Activated naive CD8-positive, alpha-beta T cell treated with anti-CD3 and anti-CD28 coated beads, Interleukin-2, amount 10 ng/mL, durations not matched to agents 7 days and 5 days (primary cell): ENCODE results near the gene ZSCAN2. TPM values are rescaled to one million over a fixed set of nuclear protein-coding genes. Genes with fewer than 3 reads are reported as not detected.
"Not testable (repeated sequence)": the region's sequence is repeated elsewhere in the genome, so short reads cannot be mapped to it uniquely, and the experiment has no call there.

Experiments used
- ATAC-seq: fragments of 150-1000 bp; cut with Tn5 transposase; one replicate; pipeline ENCODE4 v1.10.0; 2021; ENCODE audit warnings: low read depth, moderate library complexity
- POLR2A ChIA-PET: fragments of 350-600 bp; sonication (Branson Sonifier 250); formaldehyde crosslinking; loops from one replicate; lab custom pipeline; 2021; ENCODE audit warnings: antibody characterized with exemption; lab: Charles Lee
- DNase-seq: peaks from one replicate; pipeline ENCODE4 v3.0.0; 2021
- H3K27ac Mint-ChIP-seq: one replicate; pipeline ENCODE4 v1.8.0; 2022; ENCODE audit warnings: mild to moderate bottlenecking, mixed read lengths
- H3K27me3 Mint-ChIP-seq: one replicate; pipeline ENCODE4 v1.8.0; 2022; ENCODE audit warnings: mild to moderate bottlenecking, moderate library complexity, mixed read lengths
- H3K36me3 Mint-ChIP-seq: one replicate; pipeline ENCODE4 v1.8.0; 2021; ENCODE audit warnings: mild to moderate bottlenecking, mixed read lengths
- H3K4me1 Mint-ChIP-seq: one replicate; pipeline ENCODE4 v1.8.0; 2021; ENCODE audit warnings: mixed read lengths
- H3K4me3 Mint-ChIP-seq: one replicate; pipeline ENCODE4 v1.8.0; 2022; ENCODE audit warnings: mild to moderate bottlenecking, moderate library complexity, mixed read lengths
- H3K9me3 Mint-ChIP-seq: one replicate; pipeline ENCODE4 v1.8.0; 2021; ENCODE audit warnings: mixed read lengths
- total RNA-seq, 2 experiments: library from RNA; stranded (reverse); gene quantifications; one replicate each; pipeline ENCODE4 v1.2.3, GENCODE V29; 2021

The ZSCAN2 gene
- total RNA-seq, 2 experiments from 2014 or later = 9.6 to 10.9 TPM

DNA sequence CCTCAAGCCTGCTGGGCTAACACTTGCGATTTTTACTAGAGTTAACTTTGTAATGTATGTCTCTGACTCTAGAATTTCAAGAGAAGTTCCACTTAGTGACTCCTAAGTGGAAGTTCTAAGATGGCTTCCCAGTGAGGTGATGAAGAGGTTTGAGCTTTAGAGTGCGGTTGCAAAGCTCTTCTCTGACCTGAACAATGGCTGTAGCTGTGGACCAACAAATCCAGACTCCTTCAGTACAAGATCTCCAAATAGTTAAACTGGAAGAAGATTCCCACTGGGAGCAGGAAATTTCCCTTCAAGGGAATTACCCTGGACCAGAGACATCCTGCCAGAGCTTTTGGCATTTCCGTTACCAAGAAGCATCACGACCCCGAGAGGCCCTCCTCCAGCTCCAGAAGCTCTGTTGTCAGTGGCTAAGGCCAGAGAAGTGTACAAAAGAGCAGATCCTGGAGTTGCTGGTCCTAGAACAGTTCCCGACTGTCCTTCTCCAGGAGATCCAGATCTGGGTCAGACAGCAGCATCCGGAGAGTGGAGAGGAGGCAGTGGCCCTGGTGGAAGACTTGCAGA is 31.0 kb downstream of the ZSCAN2 start:
- Mint-ChIP-seq H3K36me3 (peaks cover 7% of the 10 kb centered on the region), H3K4me1 (peaks cover 29% of the 10 kb centered on the region), H3K4me3 (peak overlapping the region; percentile 94), H3K9me3 (no peaks in the 10 kb centered on the region), H3K27ac (peak overlapping the region; percentile 94), H3K27me3 (no peaks in the 10 kb centered on the region)
- POLR2A ChIA-PET = interaction anchor here (0.6 to 3.3 kb wide), 16 partner anchors 11 to 781 kb away, joined by 3 to 50 read pairs (median 3); partner anchors contain the start of genes SEC11A, WDR73 and ZSCAN2
- ATAC-seq = no peak
- no peak for DNase-seq

- Mint-ChIP-seq H3K36me3 (peaks cover 12% of the 10 kb centered on the region), H3K4me3 (peak overlapping the region; percentile 95), H3K9me3 (no peaks in the 10 kb centered on the region), H3K27me3 (no peaks in the 10 kb centered on the region), H3K27ac (peak overlapping the region; percentile 95), H3K4me1 (peaks cover 34% of the 10 kb centered on the region)
- DNase-seq = peak; percentile 80
- peak; percentile 51 for ATAC-seq
- POLR2A ChIA-PET = interaction anchor here (0.6 to 3.3 kb wide), 6 partner anchors 20 to 265 kb away, joined by 3 to 50 read pairs (median 6); partner anchors contain the start of genes WDR73 and ZSCAN2
Observed at GRCh38 chr15:84633311-84634227, 32.8 kb downstream of the ZSCAN2 start.

DNA sequence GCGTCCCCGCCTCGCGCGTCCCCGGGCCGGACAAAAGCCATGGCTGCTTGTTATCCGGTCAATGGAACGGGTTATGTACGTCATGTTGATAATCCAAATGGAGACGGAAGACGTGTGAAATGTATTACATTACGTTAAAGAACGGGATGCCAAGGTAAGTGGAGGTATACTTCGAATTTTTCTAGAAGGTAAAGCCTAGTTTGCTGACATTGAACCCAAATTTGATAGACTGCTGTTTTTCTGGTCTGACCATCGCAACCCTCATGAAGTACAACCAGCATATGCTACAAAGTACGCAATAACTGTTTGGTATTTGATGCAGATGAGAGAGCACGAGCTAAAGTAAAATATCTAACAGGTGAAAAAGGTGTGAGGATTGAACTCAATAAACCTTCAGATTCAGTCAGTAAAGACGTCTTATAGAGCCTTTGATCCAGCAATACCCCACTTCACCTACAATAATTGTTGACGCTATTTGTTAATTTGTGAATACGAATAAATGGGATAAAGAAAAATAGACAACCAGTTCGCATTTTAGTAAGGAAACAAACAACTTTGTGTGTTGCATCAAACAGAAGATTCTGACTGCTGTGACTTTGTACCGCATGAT is 33.5 kb downstream of the ZSCAN2 start:
- Mint-ChIP-seq H3K4me3 (peak overlapping the region; percentile 86), H3K27ac (peak overlapping the region; percentile 79), H3K27me3 (no peaks in the 10 kb centered on the region), H3K9me3 (no peaks in the 10 kb centered on the region), H3K4me1 (peaks cover 35% of the 10 kb centered on the region), H3K36me3 (peaks cover 16% of the 10 kb centered on the region)
- no peak for DNase-seq
- no peak for ATAC-seq
- POLR2A ChIA-PET = interaction anchor here (0.6 to 2.8 kb wide), 6 partner anchors 20 to 264 kb away, joined by 3 to 15 read pairs (median 5); partner anchors contain the start of genes WDR73 and ZSCAN2

- Mint-ChIP-seq H3K27me3 (no peaks in the 10 kb centered on the region), H3K9me3 (no peaks in the 10 kb centered on the region), H3K27ac (peak overlapping the region; percentile 17), H3K4me1 (peaks cover 22% of the 10 kb centered on the region), H3K4me3 (no peak overlapping the region), H3K36me3 (peaks cover 31% of the 10 kb centered on the region)
- no peak for DNase-seq
- POLR2A ChIA-PET = interaction anchor here (0.8 to 1.8 kb wide), 2 partner anchors 16 to 38 kb away, joined by 3 to 5 read pairs; partner anchors contain the start of genes WDR73 and ZSCAN2
- ATAC-seq = no peak
Observed at GRCh38 chr15:84638103-84638502, 37.3 kb downstream of the ZSCAN2 start.

GRCh38 chr15:84641871-84642270 is 41.1 kb downstream of the ZSCAN2 start:
- POLR2A ChIA-PET, H3K27me3 Mint-ChIP-seq: not testable (repeated sequence)
- H3K36me3 Mint-ChIP-seq = peaks cover 36% of the 10 kb centered on the region

GRCh38 chr15:84642640-84643039 is 41.8 kb downstream of the ZSCAN2 start:
- POLR2A ChIA-PET = interaction anchor here (0.7 to 1.5 kb wide), 2 partner anchors 9 to 42 kb away, joined by 3 to 4 read pairs; no protein-coding TSS in a partner anchor
- H3K27ac Mint-ChIP-seq, H3K27me3 Mint-ChIP-seq, DNase-seq, ATAC-seq, H3K4me3 Mint-ChIP-seq, H3K9me3 Mint-ChIP-seq: not testable (repeated sequence)
- Mint-ChIP-seq H3K4me1 (peaks cover 13% of the 10 kb centered on the region), H3K36me3 (peaks cover 36% of the 10 kb centered on the region)

More at GRCh38 chr15:84641871-84642270, 41.1 kb downstream of the ZSCAN2 start:
- ATAC-seq, H3K27ac Mint-ChIP-seq, H3K9me3 Mint-ChIP-seq, H3K4me3 Mint-ChIP-seq, DNase-seq: not testable (repeated sequence)
- H3K4me1 Mint-ChIP-seq = peaks cover 11% of the 10 kb centered on the region

- Mint-ChIP-seq H3K36me3 (peaks cover 37% of the 10 kb centered on the region), H3K9me3 (no peaks in the 10 kb centered on the region), H3K27ac (no peak overlapping the region), H3K27me3 (no peaks in the 10 kb centered on the region), H3K4me3 (no peak overlapping the region), H3K4me1 (peaks cover 15% of the 10 kb centered on the region)
- ATAC-seq (no peak), DNase-seq (no peak)
- POLR2A ChIA-PET = interaction anchor here (1.5 kb wide), 1 partner anchor 8 kb away, joined by 4 read pairs; no protein-coding TSS in a partner anchor
Observed at GRCh38 chr15:84643838-84644237, 43.0 kb downstream of the ZSCAN2 start.

GRCh38 chr15:84645496-84645895 is 44.7 kb downstream of the ZSCAN2 start:
- Mint-ChIP-seq H3K36me3 (peaks cover 30% of the 10 kb centered on the region), H3K9me3 (no peaks in the 10 kb centered on the region), H3K27me3 (no peaks in the 10 kb centered on the region), H3K4me1 (peaks cover 16% of the 10 kb centered on the region), H3K27ac (no peak overlapping the region), H3K4me3 (no peak overlapping the region)
- DNase-seq (no peak), ATAC-seq (no peak)
- POLR2A ChIA-PET = no interaction called here

GRCh38 chr15:84645997-84646396 is 45.2 kb downstream of the ZSCAN2 start:
- Mint-ChIP-seq H3K9me3 (no peaks in the 10 kb centered on the region), H3K4me3 (no peak overlapping the region), H3K27ac (no peak overlapping the region), H3K36me3 (peaks cover 28% of the 10 kb centered on the region), H3K27me3 (no peaks in the 10 kb centered on the region), H3K4me1 (peaks cover 15% of the 10 kb centered on the region)
- POLR2A ChIA-PET = no interaction called here
- DNase-seq (no peak), ATAC-seq (no peak)

- POLR2A ChIA-PET = interaction anchor here (1.3 kb wide), 1 partner anchor 49 kb away, joined by 4 read pairs; no protein-coding TSS in a partner anchor
- peaks cover 22% of the 10 kb centered on the region for H3K4me1 Mint-ChIP-seq
- no peak overlapping the region for H3K4me3 Mint-ChIP-seq
- DNase-seq (no peak), ATAC-seq (no peak)
- no peaks in the 10 kb centered on the region for H3K9me3 Mint-ChIP-seq
- no peaks in the 10 kb centered on the region for H3K27me3 Mint-ChIP-seq
- H3K36me3 Mint-ChIP-seq = peaks cover 32% of the 10 kb centered on the region
- peak overlapping the region; percentile 3 for H3K27ac Mint-ChIP-seq
Observed at GRCh38 chr15:84647726-84648125, 46.9 kb downstream of the ZSCAN2 start.

GRCh38 chr15:84648539-84648938 is 47.7 kb downstream of the ZSCAN2 start:
- H3K27me3 Mint-ChIP-seq = no peaks in the 10 kb centered on the region
- H3K36me3 Mint-ChIP-seq = peaks cover 27% of the 10 kb centered on the region
- no peaks in the 10 kb centered on the region for H3K9me3 Mint-ChIP-seq

DNA sequence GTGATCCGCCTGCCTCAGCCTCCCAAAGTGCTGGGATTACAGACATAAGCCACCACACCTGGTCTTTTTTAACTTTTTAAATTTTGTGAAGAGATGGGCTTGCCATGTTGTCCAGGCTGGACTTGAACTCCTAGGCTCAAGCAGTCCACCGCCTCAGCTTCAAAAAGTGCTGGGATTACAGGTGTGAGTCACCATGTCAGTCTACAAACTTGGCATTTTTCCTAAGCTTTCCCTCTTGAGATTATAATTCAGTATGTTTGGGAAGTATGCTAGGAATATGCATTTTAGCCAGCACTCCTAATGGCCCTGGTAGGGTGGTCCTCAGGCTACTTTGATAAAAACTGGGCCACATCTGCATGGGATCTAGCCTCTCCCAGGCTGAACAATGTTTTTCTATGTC is 48.9 kb downstream of the ZSCAN2 start:
- H3K27ac Mint-ChIP-seq = no peak overlapping the region
- no peaks in the 10 kb centered on the region for H3K9me3 Mint-ChIP-seq
- POLR2A ChIA-PET = interaction anchor here (0.7 kb wide), 1 partner anchor 54 kb away, joined by 3 read pairs; no protein-coding TSS in a partner anchor
- no peak for ATAC-seq
- H3K27me3 Mint-ChIP-seq = no peaks in the 10 kb centered on the region
- no peak overlapping the region for H3K4me3 Mint-ChIP-seq
- H3K36me3 Mint-ChIP-seq = peaks cover 24% of the 10 kb centered on the region
- H3K4me1 Mint-ChIP-seq = peaks cover 28% of the 10 kb centered on the region
- no peak for DNase-seq

More at GRCh38 chr15:84648539-84648938, 47.7 kb downstream of the ZSCAN2 start:
- Mint-ChIP-seq H3K4me1 (peaks cover 25% of the 10 kb centered on the region), H3K4me3 (no peak overlapping the region), H3K27ac (no peak overlapping the region)
- ATAC-seq (no peak), DNase-seq (no peak)
- POLR2A ChIA-PET = interaction anchor here (0.6 to 0.7 kb wide), 2 partner anchors 38 to 1140 kb away, joined by 3 to 5 read pairs; no protein-coding TSS in a partner anchor
